COLO668 (cell line): ENCODE results near the gene TFEC.

Source experiments
- DNase-seq: peaks from one replicate; lab custom pipeline; 2025; ENCODE audit not compliant: unreplicated experiment; lab: John Stamatoyannopoulos, UW

Gene TFEC

DNA sequence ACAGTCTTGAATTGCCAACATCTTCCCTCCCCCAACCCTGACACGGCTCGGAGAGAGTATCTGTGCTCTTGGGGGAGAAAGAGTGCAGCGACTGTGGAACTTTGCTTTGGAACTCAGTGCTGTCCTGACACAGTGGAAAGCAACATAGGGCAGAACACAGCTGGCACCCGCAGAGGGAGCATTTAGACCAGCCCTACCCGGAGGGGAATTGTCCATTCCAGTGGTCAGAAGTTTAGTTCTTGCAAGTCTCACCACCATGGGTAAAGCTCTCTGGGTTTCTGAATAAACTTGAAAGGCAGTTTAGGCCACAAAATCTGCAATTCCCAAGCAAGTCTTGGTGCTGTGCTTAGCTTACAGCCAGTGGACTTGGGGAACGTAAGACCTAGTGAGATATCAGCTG, 34.9 kb downstream of the TFEC start:
- DNase-seq, result no peak

GRCh38 chr7:115988401-115988800, 42.2 kb downstream of the TFEC start:
- no peak for DNase-seq

DNA sequence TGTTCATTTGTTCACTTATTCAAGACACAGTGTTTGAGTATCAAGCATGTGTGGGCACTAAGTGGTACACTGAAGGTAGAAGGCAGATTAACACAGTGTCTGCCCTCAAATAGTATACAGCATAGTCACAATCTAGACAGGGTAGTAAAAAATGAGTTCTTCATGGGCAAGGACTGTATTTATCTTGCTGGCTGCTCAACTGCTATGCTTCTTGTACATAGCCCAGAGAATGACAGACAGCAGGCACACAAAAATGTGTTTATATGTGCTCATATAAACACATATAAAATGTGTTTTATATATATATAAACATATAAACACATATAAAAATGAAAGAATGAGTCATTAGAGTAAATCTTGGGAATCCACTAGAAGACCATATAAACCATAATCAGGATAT, 43.1 kb downstream of the TFEC start:
- DNase-seq, result no peak

- no peak for DNase-seq
These were observed 46.5 kb downstream of the TFEC start for GRCh38 chr7:115984105-115984504.

GRCh38 chr7:115980159-115980558, 50.4 kb downstream of the TFEC start:
- DNase-seq, result no peak

GRCh38 chr7:115976651-115977050, 53.9 kb downstream of the TFEC start:
- DNase-seq, result no peak

DNA sequence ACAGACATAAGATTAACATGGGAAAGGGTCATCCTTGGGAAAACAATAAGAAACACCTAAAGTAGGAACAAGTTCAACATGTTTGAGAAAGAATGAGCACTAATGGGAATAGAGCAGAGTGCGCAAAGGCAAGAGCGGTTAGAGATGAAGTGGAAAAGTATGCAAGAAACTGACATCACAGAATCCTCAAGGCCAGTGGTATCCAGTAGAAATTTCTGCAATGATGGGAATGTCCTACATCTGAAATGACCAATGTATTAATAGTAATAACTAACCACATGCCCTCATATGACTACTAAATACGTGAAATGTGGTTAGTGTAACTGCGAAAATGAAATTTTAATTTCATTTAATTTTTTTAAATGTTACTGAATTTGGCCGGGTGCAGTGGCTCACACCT, 54.8 kb downstream of the TFEC start:
- DNase-seq, result no peak

DNA sequence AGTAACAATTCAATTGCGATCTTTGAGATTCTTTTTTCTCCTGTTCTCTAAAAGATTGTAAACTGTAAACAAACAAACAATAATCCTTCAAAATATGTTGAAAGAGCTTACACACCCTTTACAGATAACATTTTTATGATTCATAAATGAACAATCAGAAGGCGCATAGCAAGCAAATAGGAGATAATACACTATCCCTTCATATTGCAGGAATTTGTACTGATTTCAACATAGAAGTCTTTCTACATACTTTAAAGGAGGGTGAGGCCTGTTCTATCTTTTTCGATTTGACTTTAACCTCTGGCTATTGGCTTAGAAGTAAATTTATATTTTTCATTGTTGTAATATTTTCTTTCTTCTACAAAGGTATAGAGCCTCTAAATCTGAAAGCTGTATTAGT, 57.2 kb downstream of the TFEC start:
- DNase-seq, result no peak

- no peak for DNase-seq
These were observed 59.1 kb downstream of the TFEC start for GRCh38 chr7:115971506-115971905.

- no peak for DNase-seq
These were observed 62.0 kb downstream of the TFEC start for GRCh38 chr7:115968596-115968995.

GRCh38 chr7:115968171-115968570, 62.4 kb downstream of the TFEC start:
- no peak for DNase-seq

DNA sequence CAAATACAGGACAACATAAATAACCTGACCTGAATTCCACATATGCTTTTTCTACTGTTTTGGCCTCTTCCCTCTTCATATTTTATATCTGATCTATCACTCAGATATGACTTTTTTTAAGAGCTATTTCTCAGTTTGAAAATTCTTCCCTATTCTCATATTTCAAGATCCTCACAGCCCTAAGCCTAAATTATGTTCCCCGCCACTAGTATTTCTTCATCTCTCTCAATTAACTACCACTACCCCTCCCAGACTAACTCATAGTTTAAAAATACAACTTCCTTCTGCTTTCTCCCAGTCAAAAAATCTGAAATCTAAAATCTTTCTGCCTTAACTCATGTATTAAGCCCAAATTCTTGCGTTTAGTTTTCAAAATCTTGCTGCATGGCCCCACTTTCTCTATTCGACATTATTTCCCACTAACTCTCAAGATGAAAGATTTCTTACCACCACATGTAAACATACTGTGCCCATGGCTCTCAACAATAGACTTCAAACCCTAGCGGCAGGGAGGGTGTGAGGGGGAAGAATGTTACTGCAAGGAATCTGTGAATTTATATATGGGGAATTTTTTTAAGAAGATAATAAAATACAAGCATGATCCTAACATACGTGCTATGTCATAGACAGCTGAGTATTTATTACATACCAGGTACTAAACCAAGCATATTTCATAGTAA, 64.6 kb downstream of the TFEC start:
- no peak for DNase-seq

GRCh38 chr7:115965236-115965635, 65.3 kb downstream of the TFEC start:
- no peak for DNase-seq

- no peak for DNase-seq
These were observed 65.8 kb downstream of the TFEC start for GRCh38 chr7:115964799-115965198.

- DNase-seq, result no peak
These were observed 68.2 kb downstream of the TFEC start for GRCh38 chr7:115962340-115962739.

DNA sequence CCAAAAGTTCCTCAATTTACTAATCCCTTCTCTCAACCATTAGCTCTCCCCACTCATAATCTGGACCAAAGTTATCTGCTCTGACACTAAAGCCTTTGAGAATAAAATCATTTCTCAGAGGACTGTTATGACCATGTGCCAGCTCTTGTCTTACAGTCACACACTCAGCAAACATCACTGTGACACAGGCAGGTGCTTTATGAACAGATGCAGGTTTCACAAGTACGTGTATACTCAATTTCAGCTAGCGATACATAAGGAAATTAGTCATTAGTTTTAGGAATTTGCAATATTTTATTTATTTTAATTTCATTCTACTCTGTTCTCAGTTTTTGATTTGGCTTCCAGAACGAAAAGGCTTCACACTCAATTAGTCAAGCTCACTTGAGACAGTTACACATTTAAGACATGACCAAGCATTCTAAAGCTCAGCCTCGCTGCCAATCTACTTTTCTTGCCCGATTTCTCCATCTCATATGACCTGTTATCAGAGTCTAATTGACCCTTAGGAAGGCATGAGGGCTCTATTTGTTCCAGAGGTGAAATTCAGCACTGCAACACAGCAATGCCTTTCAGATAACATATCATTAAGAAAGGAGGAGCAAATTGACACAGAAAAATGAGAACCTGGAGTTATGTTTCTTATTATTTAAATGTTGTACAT, 76.8 kb downstream of the TFEC start:
- no peak for DNase-seq

GRCh38 chr7:115952832-115953231, 77.7 kb downstream of the TFEC start:
- no peak for DNase-seq

- DNase-seq, result no peak
These were observed 79.0 kb downstream of the TFEC start for GRCh38 chr7:115951547-115951946.

GRCh38 chr7:115941703-115942268, 88.8 kb downstream of the TFEC start:
- no peak for DNase-seq

GRCh38 chr7:115940460-115941060, 90.0 kb downstream of the TFEC start:
- no peak for DNase-seq

GRCh38 chr7:115937960-115938359, 92.6 kb downstream of the TFEC start:
- DNase-seq, result no peak

- DNase-seq, result no peak
These were observed 97.1 kb downstream of the TFEC start for GRCh38 chr7:115933471-115933870.
